WI38 (cell line): ENCODE results near the gene UBA3.

Source experiments
- H3K4me3 ChIP-seq: 2 replicates; pipeline ENCODE4 v1.5.1; 2011; ENCODE audit warnings: low read depth, mild to moderate bottlenecking, control low read depth, low read length
- TF ChIP-seq, protein P1 (sequence below): IDR thresholded peaks from 2 replicates; pipeline ENCODE4 v1.5.1; 2012; ENCODE audit warnings: low read depth, mild to moderate bottlenecking, control low read depth, low read length

The UBA3 gene

GRCh38 chr3:69085168-69085832, 5.1 kb upstream of the UBA3 start:
- peak overlapping the region; percentile 87 for H3K4me3 ChIP-seq
- TF ChIP-seq, protein P1, sequence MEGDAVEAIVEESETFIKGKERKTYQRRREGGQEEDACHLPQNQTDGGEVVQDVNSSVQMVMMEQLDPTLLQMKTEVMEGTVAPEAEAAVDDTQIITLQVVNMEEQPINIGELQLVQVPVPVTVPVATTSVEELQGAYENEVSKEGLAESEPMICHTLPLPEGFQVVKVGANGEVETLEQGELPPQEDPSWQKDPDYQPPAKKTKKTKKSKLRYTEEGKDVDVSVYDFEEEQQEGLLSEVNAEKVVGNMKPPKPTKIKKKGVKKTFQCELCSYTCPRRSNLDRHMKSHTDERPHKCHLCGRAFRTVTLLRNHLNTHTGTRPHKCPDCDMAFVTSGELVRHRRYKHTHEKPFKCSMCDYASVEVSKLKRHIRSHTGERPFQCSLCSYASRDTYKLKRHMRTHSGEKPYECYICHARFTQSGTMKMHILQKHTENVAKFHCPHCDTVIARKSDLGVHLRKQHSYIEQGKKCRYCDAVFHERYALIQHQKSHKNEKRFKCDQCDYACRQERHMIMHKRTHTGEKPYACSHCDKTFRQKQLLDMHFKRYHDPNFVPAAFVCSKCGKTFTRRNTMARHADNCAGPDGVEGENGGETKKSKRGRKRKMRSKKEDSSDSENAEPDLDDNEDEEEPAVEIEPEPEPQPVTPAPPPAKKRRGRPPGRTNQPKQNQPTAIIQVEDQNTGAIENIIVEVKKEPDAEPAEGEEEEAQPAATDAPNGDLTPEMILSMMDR = no peak

- TF ChIP-seq, protein P1 = no peak
- H3K4me3 ChIP-seq = peak within 1 kb of the TSS; percentile 87
Observed at GRCh38 chr3:69084326-69085167, 4.4 kb upstream of the UBA3 start, which contains the start of gene ARL6IP5. TSS of gene ARL6IP5 (plus strand) at chr3:69084937. CDS start at chr3:69085048, 111 bp downstream.

GRCh38 chr3:69082805-69083204, 2.6 kb upstream of the UBA3 start:
- no peak overlapping the region for H3K4me3 ChIP-seq
- TF ChIP-seq, protein P1 = no peak

- TF ChIP-seq, protein P1 = no peak
- no peak overlapping the region for H3K4me3 ChIP-seq
Observed at GRCh38 chr3:69082361-69082760, 2.2 kb upstream of the UBA3 start.

DNA sequence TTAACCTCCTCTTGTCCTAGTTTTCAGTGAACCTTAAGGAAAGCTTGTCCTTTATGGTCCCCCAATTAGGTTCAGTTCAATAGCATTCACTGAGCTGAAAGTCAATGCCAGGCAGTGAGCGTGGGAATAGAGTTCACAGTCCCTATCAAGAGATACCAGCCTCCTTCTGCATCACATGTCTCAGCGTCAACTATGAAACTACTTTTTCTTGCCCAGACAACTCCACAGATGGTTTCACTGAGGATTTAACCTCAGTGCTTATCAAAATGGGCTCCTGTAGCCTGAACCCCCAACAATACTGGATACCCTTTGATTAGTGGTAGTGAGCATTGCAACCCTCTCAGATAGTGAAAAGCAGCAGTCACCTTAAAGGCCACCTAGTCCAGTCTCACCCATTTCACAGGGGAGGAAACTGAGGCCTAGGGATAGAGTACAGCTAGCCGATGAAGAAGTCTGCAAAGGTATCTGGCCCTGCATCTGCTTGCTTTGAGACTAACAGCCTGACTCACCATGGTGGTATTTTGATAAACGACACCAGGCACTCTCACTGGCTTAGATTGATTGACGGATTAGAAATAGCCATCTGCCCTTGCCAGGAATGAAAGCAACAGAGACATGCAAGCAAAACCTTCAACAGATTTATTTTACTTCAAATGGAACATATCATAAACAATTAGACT, 1.6 kb upstream of the UBA3 start:
- TF ChIP-seq, protein P1 = no peak
- H3K4me3 ChIP-seq = no peak overlapping the region

DNA sequence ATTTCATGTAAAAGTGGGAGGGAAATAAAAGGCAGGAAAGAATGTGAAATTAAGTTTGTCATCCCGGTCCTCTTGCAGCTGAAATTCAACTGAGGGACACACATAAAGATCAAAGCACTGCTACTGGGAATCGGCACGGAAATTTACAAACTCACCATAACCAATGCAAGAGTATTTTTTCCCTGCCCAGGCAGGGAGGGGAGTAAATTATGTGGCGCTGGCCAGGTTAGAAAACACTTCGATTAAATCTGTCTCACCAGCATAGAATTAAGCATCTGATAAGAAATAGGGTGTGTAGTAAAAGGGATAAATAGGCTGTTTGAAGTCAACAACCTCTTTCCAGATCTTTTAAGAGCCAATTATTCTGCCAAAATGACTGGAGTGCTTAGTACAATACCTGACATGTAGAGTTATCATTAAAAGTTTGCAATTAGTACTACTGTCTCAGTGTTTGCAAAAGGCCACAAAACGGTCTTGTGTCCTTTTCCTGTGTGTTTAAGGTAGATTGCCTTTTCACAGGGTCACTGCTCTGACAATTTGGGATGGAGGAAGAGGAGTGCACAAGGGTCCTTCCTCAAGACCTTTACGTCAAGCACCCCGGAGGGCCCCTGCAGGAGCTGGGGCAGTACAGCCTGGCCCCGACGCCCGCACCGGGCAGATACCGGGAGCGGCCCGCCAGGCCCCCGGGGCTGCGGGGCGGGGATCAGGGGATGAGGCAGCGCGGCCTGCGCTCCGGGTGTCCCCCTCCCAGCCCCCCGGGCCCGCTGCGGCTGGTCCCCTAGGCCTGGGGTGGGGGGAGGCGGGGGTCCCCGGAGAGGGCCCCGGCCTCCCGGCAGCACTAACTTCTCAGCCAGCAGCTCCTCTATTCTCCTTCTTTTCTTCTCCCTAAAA, 651 bp downstream of the UBA3 start:
- peak overlapping the region; percentile 86 for H3K4me3 ChIP-seq
- TF ChIP-seq, protein P1 = no peak
